Stimulated activated CD4-positive, alpha-beta T cell treated with anti-CD3 and anti-CD28 coated beads, Interleukin-4, amount 100 ng/mL, for 48 hours (primary cell): ENCODE results near the gene CUL9.

Source experiments
- DNase-seq, 2 donors: peaks; one replicate each; pipeline ENCODE4 v3.0.0-alpha.2; 2020; ENCODE audit warnings: low read depth in 2 of 2

CUL9 gene

GRCh38 chr6:43229803-43230620 lies 48.0 kb downstream of the CUL9 start:
- DNase-seq, result no peak

- no peak for DNase-seq
These were observed 49.1 kb downstream of the CUL9 start for GRCh38 chr6:43231053-43231452.

GRCh38 chr6:43231735-43232450 lies 49.9 kb downstream of the CUL9 start:
- no peak for DNase-seq

- no peak for DNase-seq
These were observed 53.8 kb downstream of the CUL9 start for GRCh38 chr6:43235841-43236240.

- no peak for DNase-seq
These were observed 57.1 kb downstream of the CUL9 start for GRCh38 chr6:43239054-43239453.

- no peak for DNase-seq
These were observed 59.0 kb downstream of the CUL9 start for GRCh38 chr6:43240950-43241349.

- DNase-seq, result no peak
These were observed 59.5 kb downstream of the CUL9 start for GRCh38 chr6:43241446-43241845.

- DNase-seq, result peak in 1 of 2 donors; percentile 36
These were observed 61.1 kb downstream of the CUL9 start, which contains the start of gene TTBK1 for GRCh38 chr6:43242908-43243663. TSS of gene TTBK1 (plus strand) at chr6:43243481. CDS start at chr6:43246661, 3,180 bp downstream.

GRCh38 chr6:43243664-43244321 lies 61.8 kb downstream of the CUL9 start:
- no peak for DNase-seq

GRCh38 chr6:43246301-43247113 lies 64.5 kb downstream of the CUL9 start:
- no peak for DNase-seq

GRCh38 chr6:43247114-43247999 lies 65.4 kb downstream of the CUL9 start:
- peak; percentile 75 to 85 for DNase-seq

GRCh38 chr6:43248101-43248500 lies 66.1 kb downstream of the CUL9 start:
- no peak for DNase-seq

GRCh38 chr6:43248791-43249190 lies 66.8 kb downstream of the CUL9 start:
- no peak for DNase-seq

- DNase-seq, result no peak
These were observed 69.0 kb downstream of the CUL9 start for GRCh38 chr6:43250992-43251373.

GRCh38 chr6:43253401-43253800 lies 71.4 kb downstream of the CUL9 start:
- DNase-seq, result no peak

- no peak for DNase-seq
These were observed 72.3 kb downstream of the CUL9 start for GRCh38 chr6:43254138-43254817.

GRCh38 chr6:43254846-43255245 lies 72.8 kb downstream of the CUL9 start:
- DNase-seq, result no peak

GRCh38 chr6:43255408-43256054 lies 73.5 kb downstream of the CUL9 start:
- no peak for DNase-seq
